ENCODE results near the gene TMEM30B. TPM values are rescaled to one million over a fixed set of nuclear protein-coding genes. Genes with fewer than 3 reads are reported as not detected.

Gene TMEM30B
- total and polyA plus RNA-seq, 10 of the 15 experiments (the other 5 are each of a cell fraction or from before 2014, with no cell fraction given): 0.10 TPM; not detected in 9

- no peak for TF ChIP-seq NRF1 (conservative IDR thresholded peaks at IDR 0.05; ENCODE audit: low read depth, low read length)
- TF ChIP-seq BCLAF1 (IDR thresholded peaks at IDR 0.05): no peak
- TF ChIP-seq EP300 (IDR thresholded peaks at IDR 0.05; ENCODE audit: borderline replicate concordance in 1 of 2, control insufficient read depth in 1 of 2, low read depth in 2 of 2, low read length in 2 of 2): no peak
- no peak for TF ChIP-seq TAF1 (IDR thresholded peaks at IDR 0.05; ENCODE audit: borderline replicate concordance, low read depth, low read length)
- 0 out of 2 replicates have a peak, but pooled peaks have one; percentile 25 for TF ChIP-seq NR2F1 (conservative IDR thresholded peaks at IDR 0.05)
- TF ChIP-seq BHLHE40 (IDR thresholded peaks at IDR 0.05; ENCODE audit: borderline replicate concordance in 1 of 2, low read depth in 2 of 2, low read length in 1 of 2): no peak
- TF ChIP-seq SIN3A (IDR thresholded peaks at IDR 0.05; ENCODE audit: low read depth, low read length): no peak
- TF ChIP-seq, protein P1, sequence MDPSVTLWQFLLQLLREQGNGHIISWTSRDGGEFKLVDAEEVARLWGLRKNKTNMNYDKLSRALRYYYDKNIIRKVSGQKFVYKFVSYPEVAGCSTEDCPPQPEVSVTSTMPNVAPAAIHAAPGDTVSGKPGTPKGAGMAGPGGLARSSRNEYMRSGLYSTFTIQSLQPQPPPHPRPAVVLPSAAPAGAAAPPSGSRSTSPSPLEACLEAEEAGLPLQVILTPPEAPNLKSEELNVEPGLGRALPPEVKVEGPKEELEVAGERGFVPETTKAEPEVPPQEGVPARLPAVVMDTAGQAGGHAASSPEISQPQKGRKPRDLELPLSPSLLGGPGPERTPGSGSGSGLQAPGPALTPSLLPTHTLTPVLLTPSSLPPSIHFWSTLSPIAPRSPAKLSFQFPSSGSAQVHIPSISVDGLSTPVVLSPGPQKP (IDR thresholded peaks at IDR 0.05; ENCODE audit: low read depth, low read length): no peak
- TF ChIP-seq RFX5 (IDR thresholded peaks at IDR 0.05; ENCODE audit: low read depth, low read length): no peak
- TF ChIP-seq NR2C2 (IDR thresholded peaks at IDR 0.05; ENCODE audit: borderline replicate concordance, control insufficient read depth, insufficient read length, low read depth): no peak
Measured at GRCh38 chr14:61269321-61270083, 11.6 kb downstream of the TMEM30B start (continued).
